ENCODE results near the gene RTF2. TPM values are rescaled to one million over a fixed set of nuclear protein-coding genes. Genes with fewer than 3 reads are reported as not detected.
"Not testable (repeated sequence)": the region's sequence is repeated elsewhere in the genome, so short reads cannot be mapped to it uniquely, and the experiment has no call there.

RTF2 gene
- total RNA-seq, 1 donor from 2014 or later, result 79.9 TPM

GRCh38 chr20:56542489-56543030 lies 74.1 kb downstream of the RTF2 start:
- Mint-ChIP-seq H3K4me1 (ENCODE audit: unreplicated experiment) (no peaks in the 10 kb centered on the region), H3K9me3 (ENCODE audit: unreplicated experiment) (no peaks in the 10 kb centered on the region), H3K4me3 (ENCODE audit: unreplicated experiment) (no peak overlapping the region), H3K27ac (ENCODE audit: unreplicated experiment) (no peak overlapping the region), H3K27me3 (ENCODE audit: unreplicated experiment) (peaks cover 1% of the 10 kb centered on the region), H3K36me3 (ENCODE audit: low read depth, unreplicated experiment) (no peaks in the 10 kb centered on the region)
- no peak for TF ChIP-seq CTCF (IDR thresholded peaks at IDR 0.05; ENCODE audit: unreplicated experiment)
- no peak for DNase-seq (ENCODE audit: low spot score)

- no peak overlapping the region for H3K4me3 Mint-ChIP-seq (ENCODE audit: unreplicated experiment)
- no peaks in the 10 kb centered on the region for H3K4me1 Mint-ChIP-seq (ENCODE audit: unreplicated experiment)
- TF ChIP-seq CTCF (IDR thresholded peaks at IDR 0.05; ENCODE audit: unreplicated experiment), result no peak
- no peak overlapping the region for H3K27ac Mint-ChIP-seq (ENCODE audit: unreplicated experiment)
- no peak for DNase-seq (ENCODE audit: low spot score)
- no peaks in the 10 kb centered on the region for H3K36me3 Mint-ChIP-seq (ENCODE audit: low read depth, unreplicated experiment)
- no peaks in the 10 kb centered on the region for H3K9me3 Mint-ChIP-seq (ENCODE audit: unreplicated experiment)
- H3K27me3 Mint-ChIP-seq (ENCODE audit: unreplicated experiment), result no peaks in the 10 kb centered on the region
Measured at GRCh38 chr20:56551571-56551970, 83.1 kb downstream of the RTF2 start.

GRCh38 chr20:56552911-56553629 lies 84.6 kb downstream of the RTF2 start:
- Mint-ChIP-seq H3K4me1 (ENCODE audit: unreplicated experiment) (no peaks in the 10 kb centered on the region), H3K36me3 (ENCODE audit: low read depth, unreplicated experiment) (no peaks in the 10 kb centered on the region), H3K27ac (ENCODE audit: unreplicated experiment) (no peak overlapping the region), H3K4me3 (ENCODE audit: unreplicated experiment) (no peak overlapping the region), H3K9me3 (ENCODE audit: unreplicated experiment) (no peaks in the 10 kb centered on the region), H3K27me3 (ENCODE audit: unreplicated experiment) (no peaks in the 10 kb centered on the region)
- no peak for DNase-seq (ENCODE audit: low spot score)
- TF ChIP-seq CTCF (IDR thresholded peaks at IDR 0.05; ENCODE audit: unreplicated experiment), result no peak

- TF ChIP-seq CTCF (IDR thresholded peaks at IDR 0.05; ENCODE audit: unreplicated experiment), result no peak
- Mint-ChIP-seq H3K36me3 (ENCODE audit: low read depth, unreplicated experiment) (no peaks in the 10 kb centered on the region), H3K27me3 (ENCODE audit: unreplicated experiment) (peaks cover 1% of the 10 kb centered on the region), H3K4me1 (ENCODE audit: unreplicated experiment) (no peaks in the 10 kb centered on the region), H3K27ac (ENCODE audit: unreplicated experiment) (no peak overlapping the region), H3K9me3 (ENCODE audit: unreplicated experiment) (no peaks in the 10 kb centered on the region), H3K4me3 (ENCODE audit: unreplicated experiment) (no peak overlapping the region)
- no peak for DNase-seq (ENCODE audit: low spot score)
Measured at GRCh38 chr20:56554869-56555268, 86.4 kb downstream of the RTF2 start.

- peaks cover 1% of the 10 kb centered on the region for H3K27me3 Mint-ChIP-seq (ENCODE audit: unreplicated experiment)
- no peaks in the 10 kb centered on the region for H3K9me3 Mint-ChIP-seq (ENCODE audit: unreplicated experiment)
- TF ChIP-seq CTCF (IDR thresholded peaks at IDR 0.05; ENCODE audit: unreplicated experiment), result no peak
- no peak overlapping the region for H3K4me3 Mint-ChIP-seq (ENCODE audit: unreplicated experiment)
- no peaks in the 10 kb centered on the region for H3K4me1 Mint-ChIP-seq (ENCODE audit: unreplicated experiment)
- no peak for DNase-seq (ENCODE audit: low spot score)
- H3K27ac Mint-ChIP-seq (ENCODE audit: unreplicated experiment), result no peak overlapping the region
- H3K36me3 Mint-ChIP-seq (ENCODE audit: low read depth, unreplicated experiment), result no peaks in the 10 kb centered on the region
Measured at GRCh38 chr20:56558968-56559367, 90.5 kb downstream of the RTF2 start.

GRCh38 chr20:56564526-56564925 lies 96.1 kb downstream of the RTF2 start:
- not testable (repeated sequence) for H3K4me3 Mint-ChIP-seq (ENCODE audit: unreplicated experiment); H3K27ac Mint-ChIP-seq (ENCODE audit: unreplicated experiment); H3K27me3 Mint-ChIP-seq (ENCODE audit: unreplicated experiment); H3K36me3 Mint-ChIP-seq (ENCODE audit: low read depth, unreplicated experiment); DNase-seq (ENCODE audit: low spot score); H3K4me1 Mint-ChIP-seq (ENCODE audit: unreplicated experiment); H3K9me3 Mint-ChIP-seq (ENCODE audit: unreplicated experiment)

All from endothelial cell (in vitro differentiated cells).